ENCODE data around the gene ST6GAL1.

DNA sequence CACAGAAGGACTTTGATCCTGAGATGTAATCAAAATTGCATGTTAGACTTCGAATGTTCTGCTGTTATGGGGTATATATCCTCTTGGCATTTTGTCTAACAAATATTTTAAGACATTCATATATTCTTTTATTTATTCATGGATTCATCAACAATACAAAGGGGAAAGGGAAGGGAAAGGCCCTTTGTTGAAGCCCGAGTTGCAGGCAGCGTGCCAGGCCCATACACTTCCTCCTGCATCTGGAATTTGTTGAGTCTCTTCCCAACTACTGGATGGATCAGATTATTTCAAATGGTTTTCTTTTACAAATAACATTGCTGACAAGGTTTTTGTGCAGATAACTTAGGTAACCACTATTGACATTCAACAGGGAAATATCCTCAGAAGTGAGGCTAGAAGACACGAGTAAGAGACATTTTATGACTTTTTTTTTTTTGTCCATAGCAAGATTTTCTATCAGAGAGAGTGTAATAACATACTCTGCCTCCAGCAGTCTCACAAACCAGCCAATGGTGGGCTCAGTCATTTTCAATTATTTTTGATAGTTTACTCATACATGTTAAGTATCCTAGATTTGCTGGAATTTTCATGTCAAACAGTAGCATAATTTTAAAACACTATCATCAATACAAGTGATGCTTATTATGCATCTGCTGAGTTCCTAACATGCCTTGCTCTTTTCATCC, 114.7 kb downstream of the ST6GAL1 start:
- TF ChIP-seq HDAC6 (IDR thresholded peaks at IDR 0.05; ENCODE audit: unreplicated experiment), result no peak
- TF ChIP-seq, protein P1, sequence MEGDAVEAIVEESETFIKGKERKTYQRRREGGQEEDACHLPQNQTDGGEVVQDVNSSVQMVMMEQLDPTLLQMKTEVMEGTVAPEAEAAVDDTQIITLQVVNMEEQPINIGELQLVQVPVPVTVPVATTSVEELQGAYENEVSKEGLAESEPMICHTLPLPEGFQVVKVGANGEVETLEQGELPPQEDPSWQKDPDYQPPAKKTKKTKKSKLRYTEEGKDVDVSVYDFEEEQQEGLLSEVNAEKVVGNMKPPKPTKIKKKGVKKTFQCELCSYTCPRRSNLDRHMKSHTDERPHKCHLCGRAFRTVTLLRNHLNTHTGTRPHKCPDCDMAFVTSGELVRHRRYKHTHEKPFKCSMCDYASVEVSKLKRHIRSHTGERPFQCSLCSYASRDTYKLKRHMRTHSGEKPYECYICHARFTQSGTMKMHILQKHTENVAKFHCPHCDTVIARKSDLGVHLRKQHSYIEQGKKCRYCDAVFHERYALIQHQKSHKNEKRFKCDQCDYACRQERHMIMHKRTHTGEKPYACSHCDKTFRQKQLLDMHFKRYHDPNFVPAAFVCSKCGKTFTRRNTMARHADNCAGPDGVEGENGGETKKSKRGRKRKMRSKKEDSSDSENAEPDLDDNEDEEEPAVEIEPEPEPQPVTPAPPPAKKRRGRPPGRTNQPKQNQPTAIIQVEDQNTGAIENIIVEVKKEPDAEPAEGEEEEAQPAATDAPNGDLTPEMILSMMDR (IDR thresholded peaks at IDR 0.05 in 2 of 3, conservative IDR thresholded peaks at IDR 0.05 in 1 of 3; ENCODE audit: control insufficient read depth in 2 of 3, extremely low read depth in 1 of 3, insufficient read depth in 1 of 3, low read depth in 3 of 3, low read length in 3 of 3), result peak in 2 of 3 experiments; percentile 10 to 35; a peak in 1 of 6 replicates
- TF ChIP-seq, protein P2, sequence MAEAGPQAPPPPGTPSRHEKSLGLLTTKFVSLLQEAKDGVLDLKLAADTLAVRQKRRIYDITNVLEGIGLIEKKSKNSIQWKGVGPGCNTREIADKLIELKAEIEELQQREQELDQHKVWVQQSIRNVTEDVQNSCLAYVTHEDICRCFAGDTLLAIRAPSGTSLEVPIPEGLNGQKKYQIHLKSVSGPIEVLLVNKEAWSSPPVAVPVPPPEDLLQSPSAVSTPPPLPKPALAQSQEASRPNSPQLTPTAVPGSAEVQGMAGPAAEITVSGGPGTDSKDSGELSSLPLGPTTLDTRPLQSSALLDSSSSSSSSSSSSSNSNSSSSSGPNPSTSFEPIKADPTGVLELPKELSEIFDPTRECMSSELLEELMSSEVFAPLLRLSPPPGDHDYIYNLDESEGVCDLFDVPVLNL (IDR thresholded peaks at IDR 0.05; ENCODE audit: low read depth, low read length), result no peak
- no peak for TF ChIP-seq CHD1 (IDR thresholded peaks at IDR 0.05; ENCODE audit: low read depth, low read length)
- TF ChIP-seq HDAC2 (IDR thresholded peaks at IDR 0.05), result no peak
- no peak for TF ChIP-seq MXI1 (IDR thresholded peaks at IDR 0.05; ENCODE audit: low read depth, low read length)
- no peak for TF ChIP-seq EP300 (IDR thresholded peaks at IDR 0.05; ENCODE audit: borderline replicate concordance in 1 of 2, control insufficient read depth in 1 of 2, low read depth in 2 of 2, low read length in 2 of 2)
- no peak for TF ChIP-seq MEF2A (IDR thresholded peaks at IDR 0.05; ENCODE audit: insufficient read depth, low read depth, low read length)
- TF ChIP-seq, protein P3, sequence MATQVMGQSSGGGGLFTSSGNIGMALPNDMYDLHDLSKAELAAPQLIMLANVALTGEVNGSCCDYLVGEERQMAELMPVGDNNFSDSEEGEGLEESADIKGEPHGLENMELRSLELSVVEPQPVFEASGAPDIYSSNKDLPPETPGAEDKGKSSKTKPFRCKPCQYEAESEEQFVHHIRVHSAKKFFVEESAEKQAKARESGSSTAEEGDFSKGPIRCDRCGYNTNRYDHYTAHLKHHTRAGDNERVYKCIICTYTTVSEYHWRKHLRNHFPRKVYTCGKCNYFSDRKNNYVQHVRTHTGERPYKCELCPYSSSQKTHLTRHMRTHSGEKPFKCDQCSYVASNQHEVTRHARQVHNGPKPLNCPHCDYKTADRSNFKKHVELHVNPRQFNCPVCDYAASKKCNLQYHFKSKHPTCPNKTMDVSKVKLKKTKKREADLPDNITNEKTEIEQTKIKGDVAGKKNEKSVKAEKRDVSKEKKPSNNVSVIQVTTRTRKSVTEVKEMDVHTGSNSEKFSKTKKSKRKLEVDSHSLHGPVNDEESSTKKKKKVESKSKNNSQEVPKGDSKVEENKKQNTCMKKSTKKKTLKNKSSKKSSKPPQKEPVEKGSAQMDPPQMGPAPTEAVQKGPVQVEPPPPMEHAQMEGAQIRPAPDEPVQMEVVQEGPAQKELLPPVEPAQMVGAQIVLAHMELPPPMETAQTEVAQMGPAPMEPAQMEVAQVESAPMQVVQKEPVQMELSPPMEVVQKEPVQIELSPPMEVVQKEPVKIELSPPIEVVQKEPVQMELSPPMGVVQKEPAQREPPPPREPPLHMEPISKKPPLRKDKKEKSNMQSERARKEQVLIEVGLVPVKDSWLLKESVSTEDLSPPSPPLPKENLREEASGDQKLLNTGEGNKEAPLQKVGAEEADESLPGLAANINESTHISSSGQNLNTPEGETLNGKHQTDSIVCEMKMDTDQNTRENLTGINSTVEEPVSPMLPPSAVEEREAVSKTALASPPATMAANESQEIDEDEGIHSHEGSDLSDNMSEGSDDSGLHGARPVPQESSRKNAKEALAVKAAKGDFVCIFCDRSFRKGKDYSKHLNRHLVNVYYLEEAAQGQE (IDR thresholded peaks at IDR 0.05; ENCODE audit: low read depth, low read length), result no peak
- TF ChIP-seq STAT3 (IDR thresholded peaks at IDR 0.05; ENCODE audit: low read depth, low read length), result no peak
- no peak for TF ChIP-seq POLR2A (IDR thresholded peaks at IDR 0.05; ENCODE audit: low read depth, low read length)
- no peak for TF ChIP-seq CBFB (IDR thresholded peaks at IDR 0.05; ENCODE audit: low read depth)
- no peak for TF ChIP-seq CHD2 (IDR thresholded peaks at IDR 0.05; ENCODE audit: borderline replicate concordance, low read depth, low read length)

Data from GM12878 (cell line).